Mesodermal cell (in vitro differentiated cells): ENCODE measurements around the gene DUSP1.

ENCODE experiments used
- H3K27ac ChIP-seq: 2 replicates; pipeline ENCODE4 v1.7.0; 2013; ENCODE audit warnings: mild to moderate bottlenecking, low read depth, low read length, moderate library complexity; ENCODE audit not compliant: severe bottlenecking
- H3K36me3 ChIP-seq: 2 replicates; pipeline ENCODE4 v1.7.1; 2013; ENCODE audit warnings: mild to moderate bottlenecking, low read length, moderate library complexity; ENCODE audit not compliant: control insufficient read depth, insufficient read depth
- H3K4me1 ChIP-seq: one replicate; pipeline ENCODE4 v1.7.1; 2013; ENCODE audit warnings: mild to moderate bottlenecking, low read length; ENCODE audit not compliant: insufficient read depth, control insufficient read depth, poor library complexity, severe bottlenecking
- H3K4me3 ChIP-seq: 2 replicates; pipeline ENCODE4 v1.7.0; 2013; ENCODE audit warnings: low read length, control low read depth, mild to moderate bottlenecking; ENCODE audit not compliant: insufficient read depth, poor library complexity, severe bottlenecking; ENCODE audit errors: extremely low read depth
- H3K9me3 ChIP-seq: 2 replicates; pipeline ENCODE4 v1.7.1; 2013; ENCODE audit warnings: mild to moderate bottlenecking, low read length, moderate library complexity; ENCODE audit not compliant: control insufficient read depth
- WGBS, 2 experiments: methylation state at CpG; one replicate each; pipeline ENCODE4 v1.1.5; 2013; ENCODE audit warnings: missing lambda C conversion rate in 2 of 2; ENCODE audit not compliant: insufficient coverage in 2 of 2; 5-methylcytosine and 5-hydroxymethylcytosine counted together

DUSP1 gene

GRCh38 chr5:172768573-172769341 is 2.2 kb downstream of the DUSP1 start:
- Histone ChIP-seq H3K4me1 (peaks cover 29% of the 10 kb centered on the region), H3K4me3 (peak overlapping the region; percentile 96), H3K36me3 (peaks cover 27% of the 10 kb centered on the region), H3K27ac (no peak overlapping the region), H3K9me3 (no peaks in the 10 kb centered on the region)
- 91 to 98% methylated on average over 12 to 14 of the region's 20 CpGs for WGBS, 2 experiments

- Histone ChIP-seq H3K36me3 (peaks cover 27% of the 10 kb centered on the region), H3K4me3 (peak overlapping the region; percentile 96), H3K9me3 (no peaks in the 10 kb centered on the region), H3K27ac (peak overlapping the region; percentile 44), H3K4me1 (peaks cover 22% of the 10 kb centered on the region)
- WGBS, 2 experiments, result 92 to 97% methylated on average over 3 to 5 of the region's 5 CpGs
These were observed 2.9 kb downstream of the DUSP1 start for GRCh38 chr5:172768098-172768572.

GRCh38 chr5:172766287-172767108 is 4.5 kb downstream of the DUSP1 start:
- Histone ChIP-seq H3K4me3 (no peak overlapping the region), H3K4me1 (peaks cover 15% of the 10 kb centered on the region), H3K27ac (peak overlapping the region; percentile 97), H3K9me3 (no peaks in the 10 kb centered on the region), H3K36me3 (peaks cover 27% of the 10 kb centered on the region)
- 90 to 91% methylated on average over 15 to 17 of the region's 17 CpGs for WGBS, 2 experiments

- H3K4me3 ChIP-seq, result no peak overlapping the region
- 80 to 94% methylated on average over 3 of the region's 4 CpGs for WGBS, 2 experiments
- H3K27ac ChIP-seq, result peak overlapping the region; percentile 97
- H3K36me3 ChIP-seq, result peaks cover 27% of the 10 kb centered on the region
- H3K9me3 ChIP-seq, result no peaks in the 10 kb centered on the region
- peaks cover 13% of the 10 kb centered on the region for H3K4me1 ChIP-seq
These were observed 5.2 kb downstream of the DUSP1 start for GRCh38 chr5:172765766-172766286.

GRCh38 chr5:172764861-172765765 is 5.9 kb downstream of the DUSP1 start:
- no peaks in the 10 kb centered on the region for H3K9me3 ChIP-seq
- peaks cover 27% of the 10 kb centered on the region for H3K36me3 ChIP-seq
- H3K4me1 ChIP-seq, result peaks cover 13% of the 10 kb centered on the region
- peak overlapping the region; percentile 14 for H3K4me3 ChIP-seq
- 2 to 3% methylated on average over 14 to 18 of the region's 24 CpGs for WGBS, 2 experiments
- peak overlapping the region; percentile 97 for H3K27ac ChIP-seq

GRCh38 chr5:172763120-172763464 is 7.9 kb downstream of the DUSP1 start:
- 96 to 100% methylated on average over 7 to 8 of the region's 21 CpGs for WGBS, 2 experiments
- peaks cover 9% of the 10 kb centered on the region for H3K36me3 ChIP-seq
- H3K9me3 ChIP-seq, result no peaks in the 10 kb centered on the region

GRCh38 chr5:172762214-172763119 is 8.5 kb downstream of the DUSP1 start:
- 96 to 98% methylated on average over 22 to 31 of the region's 37 CpGs for WGBS, 2 experiments

More at GRCh38 chr5:172763120-172763464, 7.9 kb downstream of the DUSP1 start:
- Histone ChIP-seq H3K27ac (no peak overlapping the region), H3K4me1 (peaks cover 20% of the 10 kb centered on the region), H3K4me3 (no peak overlapping the region)

GRCh38 chr5:172760959-172761358 is 10.0 kb downstream of the DUSP1 start:
- Histone ChIP-seq H3K9me3 (no peaks in the 10 kb centered on the region), H3K27ac (no peak overlapping the region), H3K4me3 (no peak overlapping the region), H3K4me1 (peaks cover 18% of the 10 kb centered on the region), H3K36me3 (no peaks in the 10 kb centered on the region)
- 87 to 88% methylated on average over 2 of the region's 2 CpGs for WGBS, 2 experiments

More at GRCh38 chr5:172762214-172763119, 8.5 kb downstream of the DUSP1 start:
- Histone ChIP-seq H3K9me3 (no peaks in the 10 kb centered on the region), H3K4me3 (no peak overlapping the region), H3K4me1 (peaks cover 18% of the 10 kb centered on the region), H3K27ac (no peak overlapping the region), H3K36me3 (peaks cover 3% of the 10 kb centered on the region)

GRCh38 chr5:172760136-172760535 is 10.9 kb downstream of the DUSP1 start:
- H3K4me1 ChIP-seq, result peaks cover 13% of the 10 kb centered on the region
- WGBS, 2 experiments, result 80% methylated on average over 1 of the region's 1 CpG; no CpG with 5 or more reads in 1 of the 2 experiments
- H3K36me3 ChIP-seq, result no peaks in the 10 kb centered on the region
- peaks cover 7% of the 10 kb centered on the region for H3K9me3 ChIP-seq
- H3K27ac ChIP-seq, result no peak overlapping the region
- no peak overlapping the region for H3K4me3 ChIP-seq
